Heart left ventricle (tissue), 16 donors: ENCODE results near the gene NAGA. TPM values are rescaled to one million over a fixed set of nuclear protein-coding genes. Genes with fewer than 3 reads are reported as not detected.

Source experiments
- ATAC-seq, 4 donors: fragments of 200-7000 bp; cut with Tn5 transposase; one replicate each; pipeline ENCODE4 v1.9.1; 2020 to 2022; ENCODE audit warnings: moderate library complexity in 4 of 4, mild to moderate bottlenecking in 3 of 4, moderate number of reproducible peaks in 1 of 4
- DNase-seq, 5 donors: peaks; one replicate each; pipeline ENCODE4 v3.0.0-alpha.2; 2020
- H3K27ac ChIP-seq, 12 donors: fragments of 200-600 bp; sonication (generic) in 4 of 12; one replicate each; pipeline versions ENCODE4 v1.5.0 to v1.8.0; 2016 to 2022; ENCODE audit warnings: mild to moderate bottlenecking in 2 of 12
- H3K27me3 ChIP-seq, 9 donors: fragments of 200-600 bp; sonication (generic) in 2 of 9; one replicate each; pipeline versions ENCODE4 v1.5.1 to v1.8.0; 2016 to 2022; ENCODE audit warnings: mild to moderate bottlenecking in 3 of 9
- H3K36me3 ChIP-seq, 9 donors: fragments of 200-600 bp; sonication (generic) in 2 of 9; one replicate each; pipeline versions ENCODE4 v1.5.0 to v1.8.0; 2018 to 2022; ENCODE audit warnings: mild to moderate bottlenecking in 2 of 9
- H3K4me1 ChIP-seq, 12 donors: fragments of 200-600 bp; sonication (generic) in 4 of 12; one replicate each; pipeline versions ENCODE4 v1.5.0 to v1.8.0; 2016 to 2022; ENCODE audit warnings: mild to moderate bottlenecking in 3 of 12
- H3K4me3 ChIP-seq, 12 donors: fragments of 200-600 bp; sonication (generic) in 4 of 12; one replicate each; pipeline versions ENCODE4 v1.5.0 to v1.8.0; 2017 to 2022; ENCODE audit warnings: mild to moderate bottlenecking in 9 of 12, moderate library complexity in 4 of 12
- H3K9me3 ChIP-seq, 12 donors: fragments of 200-600 bp; sonication (generic) in 4 of 12; one replicate each; pipeline versions ENCODE4 v1.5.0 to v1.8.0; 2016 to 2022; ENCODE audit warnings: mild to moderate bottlenecking in 1 of 12
- POLR2A ChIP-seq, 2 donors: fragments of 450-650 bp; IDR thresholded peaks; one replicate each; pipeline ENCODE4 v1.6.1; 2017; ENCODE audit warnings: antibody characterized with exemption in 2 of 2, mild to moderate bottlenecking in 2 of 2, moderate library complexity in 2 of 2
- WGBS, 4 donors: extraction: QIAGEN DNeasy Blood & Tissue Kit in 2 of 4; methylation state at CpG; one replicate each; pipeline versions ENCODE4 v1.1.5 to v1.1.7; 2013 to 2018; 5-methylcytosine and 5-hydroxymethylcytosine counted together
- intact Hi-C, 10 donors: fragments of 100-400 bp; cut with DNase I; formaldehyde crosslinking; loops; one replicate each; pipeline versions ENCODE4 v1.11.1 to v1.14.2; 2022
- polyA plus RNA-seq, 2 donors: library from polyadenylated mRNA; stranded (reverse); fragments of 200-250 nt; gene quantifications; one replicate each; pipeline ENCODE4 v1.2.3, GENCODE V29; 2013
- total RNA-seq, 9 donors: library from RNA; depleted of rRNA in 2 of 9; stranded (reverse); fragments of >200 nt in 2 of 9; fragmentation: NEBNext Ultra II Directional in 3 of 9; extraction: Animal tissue kit (Norgen Biotek cat#: 25700) in 3 of 9; gene quantifications; one replicate each; pipeline versions ENCODE4 v1.1.0 to v1.2.4, GENCODE V29; 2016 to 2023
- TF ChIP-seq, protein P1 (sequence below), 12 donors: fragments of 200-600 bp; sonication (generic) in 4 of 12; IDR thresholded peaks; one replicate each; pipeline versions ENCODE4 v1.5.0 to v1.8.0; 2018 to 2022; ENCODE audit warnings: antibody characterized with exemption in 12 of 12, mild to moderate bottlenecking in 5 of 12
- donor health status: ischemic (EF 13 %, LVEDD 7.1; RV severe dilation, severe dysfunction).
- donor health status: healthy with polysubstance abuse.
- donor health status: DM: no; HTN: yes; CAD: no.
- donor health status: DM: no; HTN: no; CAD: no.
- donor health status: ischemic (EF 25% LVEDD 6.9; RV normal size, moderate dysfunction).
- donor health status: ischemic (EF 25% LVEDD 5.7; RV mildly dilated, moderate dysfunction).
- donor health status: healthy.
- donor health status: DM: yes; HTN: yes; CAD: no.
- donor health status: ischemic (EF 35%, LVEDD 5.7; RV mildly dilated, moderate dysfunction).
- donor health status: nonischemic (EF 11% LVEDD 7.7; RV severe dilation, severe dysfunction).
- donor health status: DM: yes; HTN: yes; CAD: no.
- donor health status: PGD.
- donor health status: ischemic (EF 29% LVEDD 5.4; RV normal size, mild dysfunction).
- donor health status: nonischemic (EF 23%, LVEDD 6.1; RV moderate dilation, normal function).

The NAGA gene
- total and polyA plus RNA-seq, 11 donors, result 5.2 to 48.3 (median 13.8) TPM

DNA sequence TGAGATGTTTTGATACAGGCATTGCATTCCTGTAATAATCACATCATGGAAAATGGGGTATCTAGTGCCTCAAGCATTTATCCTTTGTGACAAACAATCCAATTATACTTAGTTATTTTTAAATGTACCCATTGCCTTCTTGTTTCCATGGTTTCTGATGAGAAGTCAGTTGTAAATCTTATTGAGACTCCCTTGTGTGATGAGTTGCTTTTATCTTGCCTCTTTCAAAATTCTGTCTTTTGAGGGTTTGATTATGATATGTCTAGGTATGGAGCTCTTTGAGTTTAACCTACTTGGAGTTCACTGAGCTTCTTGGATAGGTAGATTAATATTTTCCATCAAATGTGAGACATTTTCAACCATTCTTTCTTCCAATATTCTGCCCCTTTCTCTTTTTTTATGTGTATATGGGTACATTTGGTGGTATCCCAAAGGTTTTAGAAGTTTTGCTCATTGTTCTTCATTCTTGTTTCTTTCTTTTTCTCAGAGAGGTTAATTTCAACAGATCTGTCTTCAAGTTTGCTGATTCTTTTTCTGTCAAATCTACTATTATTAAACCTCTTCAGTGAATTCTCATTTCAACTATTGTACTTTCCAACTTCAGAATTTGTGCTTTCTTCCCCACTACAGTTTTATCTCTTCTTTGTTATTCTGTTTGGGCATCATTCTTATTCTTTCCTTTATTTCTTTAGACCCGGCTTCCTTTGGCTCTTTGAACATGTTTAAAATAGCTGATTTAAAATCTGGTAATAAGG is 13.7 kb downstream of the NAGA start:
- no peaks in the 10 kb centered on the region for H3K4me1 ChIP-seq
- DNase-seq (no peak), ATAC-seq (no peak)
- no peak overlapping the region for H3K4me3 ChIP-seq
- WGBS, 4 donors, result 97 to 98% (median 98%) methylated on average over 1 of the region's 1 CpG
- peaks cover 0 to 39% (median 26%) of the 10 kb centered on the region in 9 donors for H3K36me3 ChIP-seq
- intact Hi-C loops, result no loop called here
- no peak overlapping the region for H3K27ac ChIP-seq
- peaks cover 0 to 21% (median 11%) of the 10 kb centered on the region in 12 donors for H3K9me3 ChIP-seq
- H3K27me3 ChIP-seq, result no peaks in the 10 kb centered on the region
- TF ChIP-seq, protein P1, sequence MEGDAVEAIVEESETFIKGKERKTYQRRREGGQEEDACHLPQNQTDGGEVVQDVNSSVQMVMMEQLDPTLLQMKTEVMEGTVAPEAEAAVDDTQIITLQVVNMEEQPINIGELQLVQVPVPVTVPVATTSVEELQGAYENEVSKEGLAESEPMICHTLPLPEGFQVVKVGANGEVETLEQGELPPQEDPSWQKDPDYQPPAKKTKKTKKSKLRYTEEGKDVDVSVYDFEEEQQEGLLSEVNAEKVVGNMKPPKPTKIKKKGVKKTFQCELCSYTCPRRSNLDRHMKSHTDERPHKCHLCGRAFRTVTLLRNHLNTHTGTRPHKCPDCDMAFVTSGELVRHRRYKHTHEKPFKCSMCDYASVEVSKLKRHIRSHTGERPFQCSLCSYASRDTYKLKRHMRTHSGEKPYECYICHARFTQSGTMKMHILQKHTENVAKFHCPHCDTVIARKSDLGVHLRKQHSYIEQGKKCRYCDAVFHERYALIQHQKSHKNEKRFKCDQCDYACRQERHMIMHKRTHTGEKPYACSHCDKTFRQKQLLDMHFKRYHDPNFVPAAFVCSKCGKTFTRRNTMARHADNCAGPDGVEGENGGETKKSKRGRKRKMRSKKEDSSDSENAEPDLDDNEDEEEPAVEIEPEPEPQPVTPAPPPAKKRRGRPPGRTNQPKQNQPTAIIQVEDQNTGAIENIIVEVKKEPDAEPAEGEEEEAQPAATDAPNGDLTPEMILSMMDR (IDR thresholded peaks at IDR 0.05), result no peak
- TF ChIP-seq POLR2A (IDR thresholded peaks at IDR 0.05), result no peak

DNA sequence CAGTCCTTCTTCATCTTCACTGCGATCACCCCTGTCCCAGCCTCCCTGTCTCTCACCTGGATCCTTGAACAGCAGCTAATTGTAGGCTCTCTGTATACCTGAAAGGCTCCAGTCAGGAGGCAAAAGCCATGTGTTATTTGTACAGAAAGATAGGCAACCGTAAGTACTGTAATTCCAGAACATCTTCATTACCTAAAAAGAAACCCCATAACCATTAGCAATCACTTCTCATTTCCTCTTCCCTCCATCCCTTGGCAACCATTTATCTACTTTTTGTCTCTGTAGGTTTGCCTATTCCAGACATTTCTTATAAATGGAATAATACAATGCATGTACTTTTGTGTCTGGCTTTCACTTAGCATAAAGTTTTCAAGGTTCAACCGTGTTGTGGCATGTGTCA is 17.8 kb downstream of the NAGA start:
- intact Hi-C loops, result no loop called here
- Histone ChIP-seq H3K27ac (no peak overlapping the region), H3K9me3 (peaks cover 0 to 21% (median 11%) of the 10 kb centered on the region in 12 donors), H3K36me3 (no peaks in the 10 kb centered on the region), H3K4me3 (no peak overlapping the region), H3K4me1 (no peaks in the 10 kb centered on the region), H3K27me3 (no peaks in the 10 kb centered on the region)
- TF ChIP-seq POLR2A (IDR thresholded peaks at IDR 0.05), result no peak
- TF ChIP-seq, protein P1 (IDR thresholded peaks at IDR 0.05), result no peak
- no peak for DNase-seq
- no peak for ATAC-seq
- 81 to 91% (median 87%) methylated on average over 3 of the region's 3 CpGs for WGBS, 4 donors

DNA sequence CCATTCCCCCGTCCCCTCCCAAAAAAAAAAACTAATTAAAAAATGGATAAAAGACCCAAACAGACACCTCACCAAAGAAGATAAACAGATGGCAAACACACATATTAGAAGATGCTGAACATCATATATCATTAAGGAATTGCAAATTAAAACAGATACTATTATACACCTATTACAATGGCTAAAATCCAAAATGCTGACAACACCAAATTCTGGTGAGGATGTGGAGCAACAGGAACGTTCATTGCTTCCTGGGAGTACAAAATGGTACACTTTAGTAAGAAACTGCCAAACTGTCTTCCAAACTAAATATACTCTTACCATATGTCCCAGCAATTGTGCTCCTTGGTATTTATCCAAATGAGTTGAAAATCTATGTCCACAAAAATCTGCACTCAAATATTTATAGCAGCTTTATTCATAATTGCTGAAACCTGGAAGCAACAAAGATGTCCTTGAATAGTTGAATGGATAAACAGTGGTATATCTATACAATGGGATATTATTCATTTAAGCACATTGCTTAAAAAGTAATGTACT is 19.9 kb downstream of the NAGA start:
- H3K27ac ChIP-seq, result no peak overlapping the region
- DNase-seq, result no peak
- WGBS, 4 donors, result 67 to 70% (median 69%) methylated on average over 2 of the region's 2 CpGs
- TF ChIP-seq POLR2A (IDR thresholded peaks at IDR 0.05), result no peak
- TF ChIP-seq, protein P1 (IDR thresholded peaks at IDR 0.05), result no peak
- H3K27me3 ChIP-seq, result no peaks in the 10 kb centered on the region
- no peaks in the 10 kb centered on the region for H3K4me1 ChIP-seq
- no peaks in the 10 kb centered on the region for H3K36me3 ChIP-seq
- H3K4me3 ChIP-seq, result no peak overlapping the region
- intact Hi-C loops, result no loop called here
- ATAC-seq, result no peak
- peaks cover 0 to under 1% (median 0%) of the 10 kb centered on the region in 12 donors for H3K9me3 ChIP-seq

- DNase-seq, result no peak
- Histone ChIP-seq H3K4me1 (no peaks in the 10 kb centered on the region), H3K9me3 (peaks cover 0 to 19% (median 10%) of the 10 kb centered on the region in 12 donors), H3K27me3 (no peaks in the 10 kb centered on the region), H3K4me3 (no peak overlapping the region), H3K27ac (no peak overlapping the region), H3K36me3 (no peaks in the 10 kb centered on the region)
- ATAC-seq, result no peak
- intact Hi-C loops, result no loop called here
- TF ChIP-seq, protein P1 (IDR thresholded peaks at IDR 0.05), result no peak
- TF ChIP-seq POLR2A (IDR thresholded peaks at IDR 0.05), result no peak
These were observed 28.8 kb downstream of the NAGA start for GRCh38 chr22:42041784-42042183.
